Muscle of back (tissue), 13 donors: ENCODE data around the gene DNAI4. TPM values are rescaled to one million over a fixed set of nuclear protein-coding genes. Genes with fewer than 3 reads are reported as not detected.
"Not testable (repeated sequence)": the region's sequence is repeated elsewhere in the genome, so short reads cannot be mapped to it uniquely, and the experiment has no call there.

Experiments
- DNase-seq, 3 donors: peaks; one replicate each; pipeline versions ENCODE4 v3.0.0 to v3.0.0-alpha.2; 2013
- long read RNA-seq, 9 donors: transcript quantifications; one replicate each; lab custom pipeline, GENCODE V29; 2026
- polyA plus RNA-seq, 10 donors: library from polyadenylated mRNA; unstranded; fragments of 120-200 nt; gene quantifications; one replicate each; pipeline ENCODE4 v1.2.1, GENCODE V29; 2013; ENCODE audit not compliant: insufficient read length in 10 of 10

Gene DNAI4, protein sequence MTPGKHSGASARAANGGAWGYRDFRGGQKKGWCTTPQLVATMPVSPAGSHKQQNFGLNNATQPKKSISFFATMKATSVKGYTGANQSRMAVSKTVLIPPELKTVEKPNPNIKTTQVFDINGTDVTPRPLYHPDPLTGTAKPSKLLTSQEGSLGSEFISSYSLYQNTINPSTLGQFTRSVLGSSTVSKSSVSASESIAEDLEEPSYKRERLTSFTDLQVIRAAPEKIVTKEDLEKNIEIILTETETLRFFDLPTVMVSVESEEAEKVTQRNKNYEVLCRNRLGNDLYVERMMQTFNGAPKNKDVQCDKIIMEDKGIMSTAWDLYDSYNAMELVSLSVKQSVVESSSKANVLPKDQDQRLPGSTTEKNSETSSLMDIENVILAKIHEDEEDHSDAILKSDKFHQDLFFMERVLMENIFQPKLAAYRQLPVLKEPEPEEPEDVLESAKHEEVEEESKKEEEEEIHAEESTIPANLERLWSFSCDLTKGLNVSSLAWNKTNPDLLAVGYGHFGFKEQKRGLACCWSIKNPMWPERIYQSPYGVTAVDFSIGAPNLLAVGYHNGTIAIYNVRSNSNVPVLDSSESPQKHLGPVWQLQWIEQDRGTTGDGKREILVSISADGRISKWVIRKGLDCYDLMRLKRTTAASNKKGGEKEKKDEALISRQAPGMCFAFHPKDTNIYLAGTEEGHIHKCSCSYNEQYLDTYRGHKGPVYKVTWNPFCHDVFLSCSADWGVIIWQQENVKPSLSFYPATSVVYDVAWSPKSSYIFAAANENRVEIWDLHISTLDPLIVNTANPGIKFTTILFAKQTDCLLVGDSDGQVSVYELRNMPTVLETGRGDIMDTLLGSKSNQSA
- polyA plus RNA-seq, result 1 to 10 TPM; 2.5 to 4.9 (median 3.6) TPM
- long read RNA-seq, donor 1, result 0 reads
- long read RNA-seq, donor 2, result 0 reads
- long read RNA-seq, donor 3, result 0 reads
- long read RNA-seq, donor 4, result 0 reads
- long read RNA-seq, donor 5, partial matches to known transcripts, result 5 of 6 reads
- long read RNA-seq, donor 5, other reads (novel, unspliced or antisense), result 0 of 6 reads
- long read RNA-seq, donor 6, result 0 reads
- long read RNA-seq, donor 7, result 0 reads
- long read RNA-seq, donor 8, result 0 reads
- long read RNA-seq, donor 9, result 0 reads

DNA sequence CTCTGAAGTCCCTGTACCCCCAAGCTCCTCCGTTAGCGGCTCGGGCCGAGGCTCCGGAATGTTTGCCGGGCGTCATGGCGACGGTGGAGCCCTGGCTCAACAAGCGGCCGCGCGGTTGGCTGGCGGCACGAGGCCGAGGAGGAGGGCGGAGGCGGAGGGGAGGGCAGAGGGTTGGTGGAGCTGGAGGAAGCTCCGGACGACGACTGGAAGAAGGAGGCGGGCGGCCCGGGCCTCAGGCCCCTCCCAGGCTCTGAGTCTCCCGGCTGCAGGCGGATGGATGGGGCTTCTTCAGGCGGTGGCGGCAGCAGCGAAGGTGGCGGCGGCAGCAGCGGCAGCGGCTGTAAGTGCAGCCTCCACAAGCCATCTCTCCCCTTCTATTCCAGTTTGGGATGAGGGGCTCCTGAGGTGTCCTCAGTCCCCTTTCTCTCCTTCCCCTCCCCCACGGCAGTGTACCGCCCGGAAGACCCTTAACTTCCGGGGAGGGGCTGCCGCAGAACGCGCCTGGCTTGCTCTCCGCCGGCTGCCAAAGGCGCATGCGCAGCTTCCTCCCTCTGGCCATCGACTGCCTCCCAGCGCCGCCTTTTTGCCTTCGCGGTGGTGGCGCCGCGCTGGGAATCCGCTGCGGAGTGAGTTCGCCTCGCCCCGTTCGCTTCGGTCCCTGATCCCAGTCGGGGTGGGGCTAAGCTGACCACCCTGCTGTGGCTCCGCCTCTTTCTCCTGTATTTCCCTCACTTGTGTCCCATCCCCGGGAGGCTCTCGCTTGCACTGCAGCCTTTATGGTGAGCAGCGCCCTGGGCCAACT is at the start of gene DNAI4, which contains the start of gene MIER1:
TSS of gene DNAI4 (minus strand) at position 101 of the 802 bp plus-strand sequence. CDS start at position 76, 25 bp downstream.
TSS of gene MIER1 (plus strand) at position 235 of the 802 bp plus-strand sequence. CDS start at position 274, 39 bp downstream.
- peak; percentile 98 to 100 (median 98) for DNase-seq

DNA sequence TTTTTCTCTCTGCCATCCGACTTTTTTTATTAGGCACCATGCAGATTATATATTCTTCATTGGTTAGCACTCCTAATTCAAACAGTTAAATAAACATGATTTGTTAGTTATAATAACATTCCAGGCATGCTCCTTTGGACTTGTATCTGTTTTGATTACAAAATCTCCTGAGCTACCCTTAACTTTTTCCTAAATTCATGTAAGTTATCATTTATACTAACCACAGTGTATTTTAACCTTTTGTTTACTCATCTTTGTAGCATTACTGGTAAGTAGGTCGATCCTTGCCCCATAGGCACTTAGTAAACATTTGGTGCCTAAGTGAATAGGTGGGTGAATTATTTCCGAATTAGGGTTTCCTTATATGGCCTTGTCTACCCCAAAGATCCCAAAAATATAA is 43.9 kb upstream of the DNAI4 start:
- DNase-seq, result no peak

DNA sequence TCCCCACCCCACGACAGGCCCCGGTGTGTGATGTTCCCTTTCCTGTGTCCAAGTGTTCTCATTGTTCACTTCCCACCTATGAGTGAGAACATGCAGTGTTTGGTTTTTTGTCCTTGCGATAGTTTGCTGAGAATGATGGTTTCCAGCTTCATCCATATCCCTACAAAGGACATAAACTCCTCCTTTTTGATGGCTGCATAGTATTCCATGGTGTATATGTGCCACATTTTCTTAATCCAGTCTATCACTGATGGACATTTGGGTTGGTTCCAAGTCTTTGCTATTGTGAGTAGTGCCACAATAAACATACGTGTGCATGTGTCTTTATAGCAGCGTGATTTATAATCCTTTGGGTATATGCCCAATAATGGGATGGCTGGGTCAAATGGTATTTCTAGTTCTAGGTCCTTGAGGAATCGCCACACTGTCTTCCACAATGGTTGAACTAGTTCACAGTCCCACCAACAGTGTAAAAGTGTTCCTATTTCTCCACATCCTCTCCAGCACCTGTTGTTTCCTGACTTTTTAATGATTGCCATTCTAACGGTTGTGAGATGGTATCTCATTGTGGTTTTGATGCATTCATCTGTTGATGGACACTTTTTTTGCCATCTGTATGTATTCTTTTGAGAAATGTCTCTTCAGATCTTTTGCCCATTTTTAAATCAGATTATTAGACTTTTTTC is 41.7 kb upstream of the DNAI4 start:
- DNase-seq, result not testable (repeated sequence)

DNA sequence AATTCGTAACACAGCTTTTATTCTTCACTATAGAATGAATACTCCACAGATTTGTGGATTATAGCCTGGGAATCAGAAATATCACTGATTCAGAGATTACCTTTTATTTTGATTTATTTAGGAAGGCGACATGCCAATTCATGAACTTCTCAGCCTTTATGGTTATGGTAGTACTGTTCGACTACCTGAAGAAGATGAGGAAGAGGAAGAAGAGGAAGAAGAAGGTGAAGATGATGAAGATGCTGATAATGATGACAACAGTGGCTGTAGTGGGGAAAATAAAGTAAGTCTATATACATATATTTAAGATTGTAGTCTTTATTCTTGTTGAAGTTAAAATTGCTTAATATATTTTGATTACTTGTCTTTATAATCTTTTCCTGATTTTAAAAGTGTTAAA is 33.3 kb upstream of the DNAI4 start:
- no peak for DNase-seq

DNA sequence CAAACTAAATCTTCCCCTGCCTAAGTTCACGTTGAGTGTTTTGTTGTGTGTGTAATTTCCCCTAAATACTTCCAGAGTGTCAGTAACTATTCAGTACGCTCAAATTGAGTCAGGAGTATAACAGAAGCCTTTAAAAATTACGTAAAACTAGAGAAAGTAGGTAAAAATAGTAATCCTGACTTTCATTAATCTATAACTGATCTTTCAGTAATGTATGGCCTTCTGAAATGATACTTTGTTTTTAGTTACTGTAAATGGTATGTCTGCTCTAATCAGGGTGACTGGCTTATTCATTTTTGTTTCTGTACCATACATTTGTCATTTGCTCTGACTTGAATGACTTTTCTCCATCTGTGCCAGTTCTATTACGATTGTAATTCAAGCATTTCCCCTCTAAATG is 29.6 kb upstream of the DNAI4 start:
- no peak for DNase-seq

DNA sequence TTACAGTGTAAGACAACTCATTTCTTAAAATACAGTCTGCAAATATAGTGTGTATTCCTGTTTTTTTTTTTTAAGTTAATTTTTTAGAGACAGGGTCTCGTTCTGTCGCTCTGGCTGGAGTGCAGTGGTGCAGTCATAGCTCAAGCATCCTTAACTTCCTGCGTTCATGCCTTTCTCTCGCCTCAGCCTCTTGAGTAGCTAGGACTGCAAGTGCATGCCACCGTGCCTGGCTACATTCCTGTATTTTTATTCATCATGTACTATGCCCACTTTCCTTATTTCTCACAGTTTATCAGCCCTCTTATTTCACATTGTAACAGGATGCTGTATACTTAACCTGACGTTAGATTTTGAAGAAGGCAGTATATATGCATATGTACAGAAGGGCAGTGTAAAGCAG is 26.9 kb upstream of the DNAI4 start:
- DNase-seq, result peak in 1 of 3 donors; percentile 16

DNA sequence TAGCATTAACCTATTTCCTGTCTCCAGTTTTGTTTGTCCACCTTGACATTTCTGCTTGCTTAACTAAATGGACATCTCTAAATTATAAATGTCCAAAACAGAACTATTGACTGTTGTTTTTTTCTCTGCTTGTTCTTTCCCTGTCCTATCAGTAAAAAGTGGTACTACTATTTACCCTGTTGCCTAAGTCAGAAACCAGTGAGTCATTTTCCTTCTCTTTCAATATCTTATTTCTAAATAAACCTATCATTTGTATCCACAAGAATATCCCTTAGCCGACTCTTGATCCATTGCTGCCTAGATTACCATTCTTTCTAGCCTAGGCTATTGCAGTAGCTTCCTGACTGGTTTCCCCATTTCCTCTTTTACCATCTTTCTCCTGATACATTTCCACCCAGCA is 22.6 kb upstream of the DNAI4 start:
- DNase-seq, result no peak

DNA sequence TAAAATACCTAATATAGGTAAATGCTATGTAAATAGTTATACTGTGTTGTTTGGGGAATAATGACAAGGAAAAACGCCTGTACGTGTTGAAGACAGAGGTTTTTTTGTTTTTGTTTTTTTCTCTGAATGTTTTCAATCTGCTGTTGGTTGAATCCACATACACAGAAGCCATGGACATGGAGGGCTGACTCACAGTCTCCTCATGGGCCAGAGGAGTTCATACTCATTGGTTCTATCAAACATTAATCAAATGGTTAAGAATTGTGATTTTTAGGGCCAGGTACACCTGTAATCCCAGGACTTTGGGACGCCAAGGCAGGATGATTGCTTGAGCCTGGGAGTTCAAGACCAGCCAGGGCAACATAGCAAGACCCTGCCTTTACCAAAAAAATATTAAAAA is 20.7 kb upstream of the DNAI4 start:
- DNase-seq, result no peak

DNA sequence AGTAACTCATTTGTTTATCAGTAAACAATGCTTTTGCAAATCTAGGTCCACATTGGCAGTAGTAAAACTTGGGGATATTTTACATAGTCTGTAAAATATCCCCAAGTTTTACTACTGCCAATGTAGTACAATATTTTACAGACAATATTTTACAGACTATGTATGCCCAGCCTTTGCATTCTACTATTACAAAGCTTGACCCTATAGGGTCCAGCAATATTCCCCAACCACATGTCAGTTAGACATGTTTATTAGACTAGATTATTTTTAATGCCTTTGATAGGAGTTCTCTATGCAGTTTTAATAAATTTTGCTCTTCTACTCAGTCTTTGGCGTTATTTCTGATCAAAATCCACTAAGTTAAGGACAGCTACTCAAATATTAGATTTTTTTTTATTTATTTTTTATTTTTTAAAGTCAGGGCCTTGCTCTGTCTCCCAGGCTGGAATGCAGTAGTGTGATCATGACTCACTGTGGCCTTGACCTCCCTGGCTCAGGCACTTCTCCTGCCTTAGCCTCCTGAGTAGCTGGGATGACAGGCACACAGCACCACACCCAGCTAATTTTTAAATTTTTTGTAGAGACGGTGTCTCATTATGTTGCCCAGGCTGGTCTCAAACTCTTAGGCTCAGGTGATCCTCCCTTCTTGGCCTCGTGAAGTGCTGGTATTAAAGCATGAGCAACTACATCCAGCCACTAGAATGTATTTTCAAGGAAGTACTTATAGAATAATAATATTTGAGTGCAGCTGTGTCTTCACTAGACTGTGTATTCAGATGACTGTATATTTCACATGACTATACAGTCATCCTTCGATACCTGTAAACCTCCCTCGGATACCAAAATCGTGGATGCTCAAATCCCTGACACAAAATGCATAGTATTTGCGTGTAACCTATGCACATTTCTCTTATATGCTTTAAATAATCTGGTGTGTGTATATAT is 19.9 kb upstream of the DNAI4 start:
- no peak for DNase-seq

DNA sequence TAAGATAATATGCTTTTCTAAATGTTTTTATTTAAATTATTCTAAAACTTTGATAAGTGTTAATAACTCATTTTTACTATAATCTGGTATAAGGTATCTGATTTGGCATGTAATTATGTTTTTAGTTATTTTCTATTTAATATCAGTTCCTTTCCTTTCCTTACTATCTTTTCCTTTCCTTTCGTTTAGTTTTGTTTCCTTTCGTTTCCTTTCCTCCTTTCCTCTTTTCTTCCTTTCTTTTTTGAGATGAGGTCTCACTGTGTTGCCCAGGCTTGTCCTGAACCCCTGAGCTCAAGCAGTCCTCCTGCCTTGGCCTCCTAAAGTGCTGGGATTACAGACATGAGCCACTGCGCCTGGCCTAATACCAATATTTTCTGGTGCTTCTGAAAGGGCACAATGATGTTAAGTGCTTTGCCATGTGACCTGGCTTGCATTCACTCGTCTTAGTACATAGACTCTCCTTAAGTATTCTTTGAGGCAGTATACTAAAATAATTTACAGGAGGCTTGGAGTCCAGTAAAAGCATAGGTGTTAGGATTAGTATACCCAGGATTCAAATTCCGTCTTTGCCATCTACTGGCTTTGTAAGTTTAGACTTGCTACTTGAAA is 18.8 kb upstream of the DNAI4 start:
- no peak for DNase-seq

DNA sequence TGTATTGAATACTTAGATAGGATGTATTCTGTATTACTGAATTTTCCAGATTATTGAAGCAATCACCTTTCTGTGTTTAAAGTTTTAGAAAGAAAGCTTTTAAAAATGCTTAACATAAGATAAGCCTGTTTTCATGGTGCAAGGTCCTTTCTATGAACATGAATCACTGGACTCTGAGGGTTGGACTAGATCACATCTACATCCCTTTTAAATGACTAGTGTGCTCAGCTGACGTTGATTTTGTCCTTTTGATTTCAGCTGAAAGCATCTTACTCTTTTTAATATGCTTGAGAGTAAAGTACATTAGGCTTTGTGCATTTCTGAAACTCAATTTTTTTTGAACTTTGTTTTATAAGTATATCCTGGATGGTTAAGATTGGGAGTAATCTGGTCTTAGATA is 16.3 kb upstream of the DNAI4 start:
- no peak for DNase-seq

DNA sequence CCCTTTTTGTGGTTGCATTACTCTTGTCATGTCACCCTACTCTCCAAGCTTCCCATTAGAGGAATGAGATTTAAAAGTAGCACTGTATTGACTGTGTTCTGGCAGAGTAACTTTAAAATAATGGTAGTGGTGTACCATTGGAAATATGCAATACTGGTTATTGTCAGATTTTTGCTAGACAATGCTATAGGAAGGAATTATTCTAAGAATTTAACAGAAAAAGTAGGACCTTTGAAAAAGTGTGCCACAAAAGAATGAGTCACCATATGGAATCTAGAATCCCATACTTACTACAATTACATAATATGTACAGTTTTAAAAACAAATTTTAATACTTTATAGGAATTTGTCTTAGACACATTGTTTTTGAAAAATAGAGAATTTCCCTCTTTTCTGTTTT is 14.0 kb upstream of the DNAI4 start:
- peak in 1 of 3 donors; percentile 23 for DNase-seq

DNA sequence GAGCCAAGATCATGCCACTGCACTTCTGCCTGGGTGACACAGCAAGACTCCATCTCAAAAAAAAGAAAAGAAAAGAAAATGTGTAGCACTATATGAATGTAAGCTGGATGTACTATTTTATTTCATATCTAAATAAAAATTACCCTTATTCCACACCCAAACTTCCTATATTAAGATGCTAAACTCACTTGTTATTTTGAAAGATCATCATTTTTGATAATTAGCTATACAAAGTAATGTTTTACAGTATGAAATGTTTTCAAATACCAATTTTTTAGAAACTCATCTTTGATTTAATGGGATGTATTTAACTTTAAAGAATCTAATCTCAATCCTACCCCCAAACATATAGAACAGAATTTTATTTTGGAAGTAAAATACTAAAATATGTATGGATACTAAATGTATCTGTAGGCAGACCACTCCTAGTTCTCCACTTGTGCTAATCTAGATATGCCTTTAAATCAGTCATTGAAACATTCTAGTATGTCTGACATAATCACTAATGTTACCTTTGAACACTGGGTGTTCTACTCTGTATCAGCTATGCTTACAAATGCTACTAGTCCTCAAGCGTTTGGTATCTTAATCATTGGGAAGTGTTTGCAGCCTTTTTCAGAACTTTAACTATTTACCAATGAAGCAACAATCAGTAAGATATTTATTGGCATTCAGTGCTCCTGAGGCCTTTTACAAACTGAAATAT is 13.0 kb upstream of the DNAI4 start:
- no peak for DNase-seq

DNA sequence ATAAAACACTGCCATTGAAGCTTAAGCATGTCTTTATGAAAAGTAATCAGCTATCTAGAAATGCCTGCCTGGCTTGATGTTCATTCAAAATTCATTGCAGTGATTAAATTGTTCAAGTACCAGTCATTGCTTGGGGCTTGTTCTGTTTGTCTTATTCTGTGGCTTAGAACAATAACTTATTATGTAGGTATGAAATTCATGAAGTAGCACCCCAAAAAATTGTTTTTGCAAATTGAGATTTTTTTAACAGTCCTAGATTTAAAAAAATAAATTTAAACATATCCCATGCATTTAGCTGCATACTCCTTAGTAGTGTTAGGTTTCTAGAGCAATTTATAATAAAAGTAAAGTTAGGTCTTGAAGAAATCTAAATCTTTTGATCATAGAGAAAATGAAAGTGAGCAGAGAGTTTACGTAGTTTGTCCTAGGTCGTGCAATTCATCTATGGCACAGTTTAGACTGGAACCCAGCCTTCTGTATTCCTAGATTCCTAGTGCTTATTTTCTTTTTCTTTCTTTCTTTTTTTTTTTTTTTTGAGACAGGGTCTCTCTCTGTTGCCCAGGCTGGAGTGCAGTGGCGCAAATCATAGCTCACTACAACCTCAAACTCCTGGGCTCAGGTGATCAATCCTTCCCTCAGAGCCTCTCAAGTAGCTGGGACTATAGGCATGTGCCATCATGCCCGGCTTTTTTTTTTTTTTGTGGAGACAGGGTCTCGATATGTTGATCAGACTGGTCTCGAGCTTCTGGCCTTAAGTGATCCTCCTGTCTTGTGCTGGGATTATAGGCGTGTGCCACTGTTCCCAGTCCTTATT is 9.4 kb upstream of the DNAI4 start:
- no peak for DNase-seq

DNA sequence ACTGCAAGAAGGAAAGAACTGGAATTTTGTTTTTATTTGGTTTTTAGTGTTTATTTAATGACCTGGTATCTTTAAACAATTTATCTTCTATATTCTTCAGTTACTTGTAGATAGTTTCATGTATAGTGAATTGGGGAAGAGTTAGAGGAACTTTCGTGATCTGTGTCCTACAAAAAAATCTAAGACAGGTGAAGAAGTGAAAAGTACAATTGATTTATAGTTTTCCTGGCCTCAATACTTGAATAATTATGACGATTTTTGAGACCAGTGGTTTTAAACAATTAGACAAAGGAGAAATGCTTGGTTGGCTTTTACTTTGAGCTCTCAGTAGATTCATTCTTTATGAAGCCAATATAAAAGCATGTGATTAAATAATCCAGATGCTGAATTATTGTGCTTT is 7.6 kb upstream of the DNAI4 start:
- DNase-seq, result no peak

DNA sequence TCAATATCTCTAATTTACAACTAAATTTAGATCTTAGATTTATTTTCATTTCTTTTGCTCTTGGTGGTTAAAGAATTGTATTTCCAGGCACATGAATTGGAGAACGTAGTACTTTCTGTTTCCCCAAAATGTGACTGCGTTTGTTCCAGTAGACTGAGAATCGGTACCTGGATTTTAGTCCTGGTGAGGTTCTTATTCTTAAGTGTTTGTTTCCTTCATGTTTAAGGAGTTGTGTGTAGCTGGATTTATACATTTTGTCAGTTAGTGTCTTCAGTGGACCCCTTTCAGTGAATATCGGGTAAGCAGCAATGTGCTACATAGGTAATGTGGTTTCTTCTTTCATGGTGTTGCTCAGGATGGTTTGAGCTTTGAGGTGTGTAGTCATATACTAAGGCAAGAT is 6.9 kb upstream of the DNAI4 start:
- DNase-seq, result peak in 1 of 3 donors; percentile 3

DNA sequence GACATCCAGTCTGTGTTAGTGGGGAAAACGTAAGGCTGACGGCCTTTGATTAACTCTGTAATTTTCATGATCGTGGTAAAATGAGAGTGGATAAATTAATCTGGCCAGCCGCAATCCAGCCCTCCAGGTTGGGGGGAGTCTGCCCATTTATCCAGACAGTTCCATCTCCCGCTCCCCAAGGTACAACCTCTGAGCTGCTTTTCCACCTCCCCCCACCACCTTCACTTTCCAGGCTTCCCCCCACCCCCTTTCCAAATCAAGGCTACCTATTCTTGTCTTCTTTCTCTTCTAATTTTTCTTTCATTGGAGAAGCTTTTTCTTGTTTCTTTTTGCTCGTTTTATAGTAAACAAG is 6.1 kb upstream of the DNAI4 start:
- no peak for DNase-seq
